Measurements from ENCODE around the gene SPTLC1. TPM values are rescaled to one million over a fixed set of nuclear protein-coding genes. Genes with fewer than 3 reads are reported as not detected.
"Not testable (repeated sequence)": the region's sequence is repeated elsewhere in the genome, so short reads cannot be mapped to it uniquely, and the experiment has no call there.

The SPTLC1 gene
- polyA plus RNA-seq, 2 of the 4 experiments (the other 2 are of a cell fraction) = 63.7 to 122 TPM

DNA sequence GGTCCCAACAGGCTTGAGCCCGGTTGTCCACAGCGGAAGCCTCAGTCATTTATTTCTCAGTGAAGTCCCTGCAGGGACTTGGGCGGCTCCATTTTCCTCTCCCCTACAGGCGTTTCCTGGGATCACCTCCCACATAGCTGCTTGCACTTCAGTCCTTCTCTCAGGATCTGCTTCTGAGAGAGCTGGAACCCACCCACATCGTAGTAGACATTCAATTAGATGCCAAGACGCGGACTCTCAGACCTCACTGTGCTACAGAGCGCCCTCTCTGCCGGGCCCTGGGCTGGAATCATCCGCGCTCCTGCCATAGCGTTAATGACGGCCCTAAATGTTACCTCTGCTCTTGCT lies 111.2 kb downstream of the SPTLC1 start:
- TF ChIP-seq NFE2L2 (conservative IDR thresholded peaks at IDR 0.05; ENCODE audit: low read length) (no peak), RARB (CRISPR knock-in tag; IDR thresholded peaks at IDR 0.05) (no peak), HOXA7 (CRISPR knock-in tag; IDR thresholded peaks at IDR 0.05) (no peak), SMC3 (IDR thresholded peaks at IDR 0.05) (no peak), ZFP36 (IDR thresholded peaks at IDR 0.05; ENCODE audit: borderline replicate concordance, partially characterized antibody) (no peak), HOXB5 (CRISPR knock-in tag; IDR thresholded peaks at IDR 0.05) (no peak), KDM1A (IDR thresholded peaks at IDR 0.05; ENCODE audit: low read depth) (no peak), FOSL2 (IDR thresholded peaks at IDR 0.05) (no peak), FOSL2 (CRISPR knock-in tag; IDR thresholded peaks at IDR 0.05) (no peak), KDM5A (IDR thresholded peaks at IDR 0.05) (no peak), ZNF302 (CRISPR knock-in tag; IDR thresholded peaks at IDR 0.05) (no peak), ZC3H11A (IDR thresholded peaks at IDR 0.05) (no peak), ZSCAN20 (CRISPR knock-in tag; IDR thresholded peaks at IDR 0.05) (no peak)
- TF ChIP-seq, protein P1, sequence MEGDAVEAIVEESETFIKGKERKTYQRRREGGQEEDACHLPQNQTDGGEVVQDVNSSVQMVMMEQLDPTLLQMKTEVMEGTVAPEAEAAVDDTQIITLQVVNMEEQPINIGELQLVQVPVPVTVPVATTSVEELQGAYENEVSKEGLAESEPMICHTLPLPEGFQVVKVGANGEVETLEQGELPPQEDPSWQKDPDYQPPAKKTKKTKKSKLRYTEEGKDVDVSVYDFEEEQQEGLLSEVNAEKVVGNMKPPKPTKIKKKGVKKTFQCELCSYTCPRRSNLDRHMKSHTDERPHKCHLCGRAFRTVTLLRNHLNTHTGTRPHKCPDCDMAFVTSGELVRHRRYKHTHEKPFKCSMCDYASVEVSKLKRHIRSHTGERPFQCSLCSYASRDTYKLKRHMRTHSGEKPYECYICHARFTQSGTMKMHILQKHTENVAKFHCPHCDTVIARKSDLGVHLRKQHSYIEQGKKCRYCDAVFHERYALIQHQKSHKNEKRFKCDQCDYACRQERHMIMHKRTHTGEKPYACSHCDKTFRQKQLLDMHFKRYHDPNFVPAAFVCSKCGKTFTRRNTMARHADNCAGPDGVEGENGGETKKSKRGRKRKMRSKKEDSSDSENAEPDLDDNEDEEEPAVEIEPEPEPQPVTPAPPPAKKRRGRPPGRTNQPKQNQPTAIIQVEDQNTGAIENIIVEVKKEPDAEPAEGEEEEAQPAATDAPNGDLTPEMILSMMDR (IDR thresholded peaks at IDR 0.05) = no peak
- TF ChIP-seq, protein P2, sequence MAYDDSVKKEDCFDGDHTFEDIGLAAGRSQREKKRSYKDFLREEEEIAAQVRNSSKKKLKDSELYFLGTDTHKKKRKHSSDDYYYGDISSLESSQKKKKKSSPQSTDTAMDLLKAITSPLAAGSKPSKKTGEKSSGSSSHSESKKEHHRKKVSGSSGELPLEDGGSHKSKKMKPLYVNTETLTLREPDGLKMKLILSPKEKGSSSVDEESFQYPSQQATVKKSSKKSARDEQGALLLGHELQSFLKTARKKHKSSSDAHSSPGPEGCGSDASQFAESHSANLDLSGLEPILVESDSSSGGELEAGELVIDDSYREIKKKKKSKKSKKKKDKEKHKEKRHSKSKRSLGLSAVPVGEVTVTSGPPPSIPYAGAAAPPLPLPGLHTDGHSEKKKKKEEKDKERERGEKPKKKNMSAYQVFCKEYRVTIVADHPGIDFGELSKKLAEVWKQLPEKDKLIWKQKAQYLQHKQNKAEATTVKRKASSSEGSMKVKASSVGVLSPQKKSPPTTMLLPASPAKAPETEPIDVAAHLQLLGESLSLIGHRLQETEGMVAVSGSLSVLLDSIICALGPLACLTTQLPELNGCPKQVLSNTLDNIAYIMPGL (CRISPR knock-in tag; IDR thresholded peaks at IDR 0.05; ENCODE audit: borderline replicate concordance) = no peak
- DNase-seq (ENCODE audit: low read depth in 1 of 2, low spot score in 1 of 2) (no peak), FAIRE-seq (no peak), ATAC-seq (peak in 1 of 2 experiments; percentile 41; a peak in 3 of 6 replicates)
- WGBS (ENCODE audit: missing lambda C conversion rate) = 74% methylated on average over 12 of the region's 13 CpGs
- ChIA-PET POLR2A (no interaction called here), CTCF (interaction anchor here (0.6 to 4.5 kb wide), 2 partner anchors 54 to 70 kb away, joined by 3 to 17 read pairs; partner anchors contain the start of gene ROR2)
- H3K4me3 ChIP-seq = no peak overlapping the region
- no peak overlapping the region for H3K4me2 ChIP-seq
- H3K4me1 ChIP-seq = no peaks in the 10 kb centered on the region
- H3K27ac ChIP-seq = no peak overlapping the region
- H3K9me3 ChIP-seq = no peaks in the 10 kb centered on the region

DNA sequence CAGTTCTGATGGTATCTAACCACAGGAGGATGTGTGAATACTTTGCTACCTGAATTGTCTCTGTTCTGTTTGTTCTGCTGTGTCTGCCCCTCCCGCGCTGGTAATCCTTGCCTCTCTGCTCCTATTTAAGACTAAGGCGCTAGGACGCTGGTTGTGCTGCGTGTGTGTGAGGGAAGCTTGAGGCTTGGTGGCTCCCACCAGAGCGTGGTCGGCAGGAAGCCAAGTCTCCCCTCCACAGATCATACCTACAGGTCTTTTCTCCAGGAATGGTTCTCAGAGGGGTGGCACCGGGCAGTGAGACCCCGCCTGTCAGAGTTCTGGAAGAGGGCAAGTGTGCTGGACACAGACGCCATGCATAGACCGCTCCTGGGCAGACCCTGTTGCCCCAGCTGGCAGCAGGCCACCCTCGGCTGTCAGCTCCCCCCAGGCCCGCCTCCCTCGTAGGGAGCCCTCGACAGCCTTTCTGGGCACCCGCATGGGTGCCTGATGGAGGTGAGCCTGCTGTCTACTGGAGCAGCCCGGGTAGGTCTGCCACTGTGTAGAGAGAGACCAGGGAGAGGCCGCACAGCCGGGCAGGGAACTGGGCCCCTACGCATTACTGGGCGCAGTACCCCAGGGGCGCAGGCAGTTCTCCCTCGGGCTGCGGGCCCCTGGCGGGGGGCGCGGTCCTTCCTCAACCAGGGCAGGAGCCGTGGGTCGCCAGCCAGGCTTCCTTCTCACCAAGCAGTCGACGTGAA lies 111.7 kb downstream of the SPTLC1 start:
- 61% methylated on average over 9 of the region's 31 CpGs for WGBS (ENCODE audit: missing lambda C conversion rate)
- H3K9me3 ChIP-seq = no peaks in the 10 kb centered on the region
- no peak overlapping the region for H3K4me2 ChIP-seq
- ATAC-seq (no peak; a peak in 1 of 6 replicates), FAIRE-seq (no peak), DNase-seq (ENCODE audit: low read depth in 1 of 2, low spot score in 1 of 2) (no peak)
- TF ChIP-seq PHF8 (IDR thresholded peaks at IDR 0.05; ENCODE audit: borderline replicate concordance, low read depth) = no peak
- no peak for TF ChIP-seq KDM5A (IDR thresholded peaks at IDR 0.05)
- no peak for TF ChIP-seq MYC (IDR thresholded peaks at IDR 0.05; ENCODE audit: borderline replicate concordance, low read length)
- no peak for TF ChIP-seq ZNF302 (CRISPR knock-in tag; IDR thresholded peaks at IDR 0.05)
- TF ChIP-seq RNF2 (IDR thresholded peaks at IDR 0.05; ENCODE audit: borderline replicate concordance, low read depth) = no peak
- TF ChIP-seq NR3C1 (IDR thresholded peaks at IDR 0.05) = no peak
- no peak for TF ChIP-seq ZFP36 (IDR thresholded peaks at IDR 0.05; ENCODE audit: borderline replicate concordance, partially characterized antibody)
- no peak for TF ChIP-seq HOXB5 (CRISPR knock-in tag; IDR thresholded peaks at IDR 0.05)
- no peak for TF ChIP-seq KDM1A (IDR thresholded peaks at IDR 0.05; ENCODE audit: low read depth)
- TF ChIP-seq, protein P3, sequence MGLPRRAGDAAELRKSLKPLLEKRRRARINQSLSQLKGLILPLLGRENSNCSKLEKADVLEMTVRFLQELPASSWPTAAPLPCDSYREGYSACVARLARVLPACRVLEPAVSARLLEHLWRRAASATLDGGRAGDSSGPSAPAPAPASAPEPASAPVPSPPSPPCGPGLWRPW (IDR thresholded peaks at IDR 0.05) = no peak
- TF ChIP-seq, protein P4, sequence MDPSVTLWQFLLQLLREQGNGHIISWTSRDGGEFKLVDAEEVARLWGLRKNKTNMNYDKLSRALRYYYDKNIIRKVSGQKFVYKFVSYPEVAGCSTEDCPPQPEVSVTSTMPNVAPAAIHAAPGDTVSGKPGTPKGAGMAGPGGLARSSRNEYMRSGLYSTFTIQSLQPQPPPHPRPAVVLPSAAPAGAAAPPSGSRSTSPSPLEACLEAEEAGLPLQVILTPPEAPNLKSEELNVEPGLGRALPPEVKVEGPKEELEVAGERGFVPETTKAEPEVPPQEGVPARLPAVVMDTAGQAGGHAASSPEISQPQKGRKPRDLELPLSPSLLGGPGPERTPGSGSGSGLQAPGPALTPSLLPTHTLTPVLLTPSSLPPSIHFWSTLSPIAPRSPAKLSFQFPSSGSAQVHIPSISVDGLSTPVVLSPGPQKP (IDR thresholded peaks at IDR 0.05; ENCODE audit: low read depth, low read length) = no peak
- TF ChIP-seq TP53 (CRISPR knock-in tag; IDR thresholded peaks at IDR 0.05) = no peak
- TF ChIP-seq CHD2 (IDR thresholded peaks at IDR 0.05; ENCODE audit: low read length, partially characterized antibody) = no peak
- TF ChIP-seq POLR2A (IDR thresholded peaks at IDR 0.05; ENCODE audit: low read length) = no peak
- no peak for TF ChIP-seq EP300 (IDR thresholded peaks at IDR 0.05)
- no peak for TF ChIP-seq BHLHE40 (IDR thresholded peaks at IDR 0.05; ENCODE audit: low read depth, low read length)
- H3K4me3 ChIP-seq = no peak overlapping the region
- no peaks in the 10 kb centered on the region for H3K4me1 ChIP-seq
- POLR2A ChIA-PET = no interaction called here
- H3K27ac ChIP-seq = no peak overlapping the region
- CTCF ChIA-PET = interaction anchor here (1.0 to 4.5 kb wide), 3 partner anchors 11 to 53 kb away, joined by 3 to 17 read pairs (median 4); partner anchors contain the start of gene ROR2

DNA sequence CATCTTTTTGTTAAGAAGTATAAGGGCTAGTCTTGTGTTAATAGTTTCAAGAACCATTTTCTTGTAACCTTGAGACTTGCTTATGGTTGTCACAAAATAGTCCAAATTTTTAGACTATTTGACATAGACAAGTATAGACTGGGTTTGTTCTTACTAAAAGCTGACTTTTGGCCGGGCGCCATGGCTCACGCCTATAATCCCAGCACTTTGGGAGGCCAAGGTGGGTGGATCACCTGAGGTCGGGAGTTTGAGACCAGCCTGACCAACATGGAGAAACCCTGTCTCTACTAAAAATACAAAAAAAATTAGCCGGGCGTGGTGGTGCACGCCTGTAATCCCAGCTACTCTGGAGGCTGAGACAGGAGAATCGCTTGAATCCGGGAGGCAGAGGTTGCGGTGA lies 113.3 kb downstream of the SPTLC1 start:
- POLR2A ChIA-PET; H3K4me3 ChIP-seq; H3K27ac ChIP-seq; ATAC-seq; DNase-seq (ENCODE audit: low read depth in 1 of 2, low spot score in 1 of 2); FAIRE-seq; H3K4me1 ChIP-seq; H3K9me3 ChIP-seq; H3K4me2 ChIP-seq: not testable (repeated sequence)
- WGBS (ENCODE audit: missing lambda C conversion rate) = 80% methylated on average over 10 of the region's 10 CpGs
- CTCF ChIA-PET = interaction anchor here (1.2 to 4.5 kb wide), 5 partner anchors 10 to 267 kb away, joined by 3 to 17 read pairs (median 4); partner anchors contain the start of gene ROR2
